Activated CD4-positive, alpha-beta T cell treated with anti-CD3 and anti-CD28 coated beads, Interleukin-2, Interleukin-4, amounts not matched to agents 100 ng/mL and 50 ng/mL, durations not matched to agents 16 hours and 8 hours (primary cell): Measurements from ENCODE around the gene MACROH2A2.
"Not testable (repeated sequence)": the region's sequence is repeated elsewhere in the genome, so short reads cannot be mapped to it uniquely, and the experiment has no call there.

Experiments used
- DNase-seq: peaks from one replicate; pipeline ENCODE4 v3.0.0-alpha.2; 2020; ENCODE audit warnings: low spot score

MACROH2A2 gene

DNA sequence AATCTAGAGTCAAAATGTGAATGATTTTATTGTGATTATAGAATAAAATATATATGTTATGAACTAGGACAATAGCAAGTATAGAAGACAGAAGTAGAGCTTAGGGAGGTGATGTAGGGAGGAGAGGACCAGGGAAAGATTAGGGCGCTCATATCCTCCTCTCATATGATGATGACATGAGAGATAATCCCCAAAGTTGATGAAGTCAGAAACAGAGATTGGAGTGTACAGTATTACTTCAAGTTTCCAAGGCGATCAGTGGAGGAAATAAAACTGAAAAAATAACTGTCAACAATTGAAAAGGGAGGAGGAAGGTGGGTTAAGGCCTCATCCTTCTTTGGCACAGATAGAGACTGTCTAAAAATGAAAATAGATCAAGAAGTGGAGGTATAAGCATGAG lies 14.9 kb downstream of the MACROH2A2 start:
- DNase-seq = no peak

DNA sequence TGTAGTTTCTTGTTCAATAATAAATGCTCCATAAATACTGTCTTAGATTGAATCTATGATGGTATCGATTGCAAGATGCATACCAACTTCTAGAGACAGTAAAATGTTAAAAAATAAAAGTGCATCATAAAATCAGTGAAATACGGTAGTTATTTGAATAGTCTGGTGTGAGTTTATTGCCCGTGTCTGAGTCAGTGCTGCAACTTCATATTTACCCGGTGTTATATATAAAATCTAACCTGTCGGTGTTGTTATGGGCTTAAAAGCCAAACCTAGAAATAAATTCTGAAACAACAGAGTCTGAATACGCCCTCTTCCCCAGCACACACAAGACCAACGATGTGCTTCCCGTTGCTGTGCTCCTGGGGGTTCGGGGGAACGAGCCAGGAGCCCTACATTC lies 16.3 kb downstream of the MACROH2A2 start:
- DNase-seq = no peak

DNA sequence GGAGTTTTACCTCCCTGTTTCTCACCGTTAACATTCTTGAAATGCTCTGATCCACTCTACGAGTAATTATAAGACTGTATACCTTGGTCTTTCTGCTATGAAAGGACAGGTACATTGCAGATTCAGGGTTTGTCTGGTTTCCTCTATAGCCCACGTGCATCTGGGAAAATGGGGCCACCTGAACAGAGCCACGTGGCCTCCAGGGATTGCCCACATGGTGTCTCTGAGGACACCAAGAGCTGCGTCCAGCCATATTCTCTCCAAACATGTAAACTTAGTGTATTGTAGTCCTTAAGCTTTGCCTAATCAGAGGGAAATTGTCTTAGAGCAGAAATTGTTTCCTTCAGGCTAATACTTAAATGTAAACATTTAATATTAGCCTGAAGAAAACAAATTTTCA lies 16.7 kb downstream of the MACROH2A2 start:
- DNase-seq = no peak

DNA sequence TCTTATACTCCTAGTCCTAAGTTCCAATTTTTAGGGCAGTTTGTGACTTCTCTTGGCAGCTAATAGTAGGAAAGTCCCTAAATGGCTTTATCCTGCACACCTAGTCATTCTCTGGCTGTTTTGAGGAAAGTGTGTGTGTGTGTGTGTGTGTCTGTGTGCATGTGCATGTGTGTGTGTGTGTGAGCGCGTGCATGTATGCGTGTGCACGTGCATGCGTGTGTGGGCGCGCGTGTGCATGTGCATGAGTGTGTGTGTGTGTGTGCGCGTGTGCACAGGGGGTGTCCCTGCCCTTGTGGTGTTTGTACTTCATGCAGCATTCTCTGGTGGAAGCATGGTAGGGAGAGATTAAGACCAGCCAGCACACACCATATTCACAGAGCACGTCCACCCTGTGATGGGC lies 18.2 kb downstream of the MACROH2A2 start:
- no peak for DNase-seq

DNA sequence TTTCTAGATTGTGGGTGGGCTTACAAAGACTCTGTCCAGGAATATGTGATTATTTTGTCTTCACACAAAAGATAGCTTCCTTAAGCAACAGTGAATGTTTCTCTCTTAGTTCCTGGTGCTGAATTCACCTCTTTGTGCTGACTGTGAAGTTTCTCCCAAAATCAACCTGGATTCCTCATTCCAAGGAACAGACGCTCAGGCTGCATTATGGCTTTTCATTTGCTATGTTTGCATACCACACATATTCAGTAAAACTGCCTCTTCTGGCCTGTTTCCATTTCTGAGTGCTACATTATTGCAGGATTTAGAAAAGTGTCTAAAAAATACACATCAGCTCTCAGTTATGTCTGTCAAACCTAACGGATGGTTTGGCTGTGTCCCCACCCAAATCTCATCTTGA lies 21.5 kb downstream of the MACROH2A2 start:
- DNase-seq = no peak

DNA sequence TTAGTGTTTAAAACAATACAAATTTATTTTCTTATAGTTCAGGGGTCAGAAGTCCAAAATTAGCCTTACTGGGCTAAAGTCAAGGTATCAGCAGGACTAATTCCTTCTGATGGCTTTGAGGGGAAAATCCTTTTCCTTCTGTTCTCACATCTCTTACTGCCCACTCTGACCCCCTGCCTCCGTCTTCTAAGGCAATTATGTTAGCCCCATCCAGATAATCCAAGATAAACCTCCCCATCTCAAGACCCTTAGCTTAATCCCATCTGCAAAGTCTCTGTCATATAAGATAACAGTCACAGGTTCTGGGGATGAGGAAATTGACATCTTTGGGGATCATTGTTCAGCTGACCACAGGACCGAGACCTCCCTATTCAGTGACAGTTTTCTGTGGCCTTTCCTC lies 22.3 kb downstream of the MACROH2A2 start:
- no peak for DNase-seq

DNA sequence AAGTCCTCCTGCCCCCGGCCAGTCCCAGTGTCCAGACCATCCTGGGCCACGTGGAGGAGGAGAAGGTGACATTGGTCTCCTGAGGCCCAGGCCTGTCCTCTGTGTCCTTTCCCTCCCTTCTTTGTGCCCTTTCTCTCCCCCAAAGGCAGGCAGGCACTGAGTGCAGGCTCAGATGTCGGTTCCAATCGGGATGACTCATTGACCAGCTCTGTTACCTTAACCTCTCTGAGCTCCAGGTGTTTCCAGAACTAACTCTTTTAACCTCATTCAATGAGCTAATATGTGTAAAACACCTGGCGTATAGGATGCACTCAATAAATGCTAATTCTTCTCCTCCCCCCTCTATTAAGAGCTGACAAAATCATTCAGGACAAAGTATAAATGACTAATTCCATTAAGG lies 25.7 kb downstream of the MACROH2A2 start:
- no peak for DNase-seq

DNA sequence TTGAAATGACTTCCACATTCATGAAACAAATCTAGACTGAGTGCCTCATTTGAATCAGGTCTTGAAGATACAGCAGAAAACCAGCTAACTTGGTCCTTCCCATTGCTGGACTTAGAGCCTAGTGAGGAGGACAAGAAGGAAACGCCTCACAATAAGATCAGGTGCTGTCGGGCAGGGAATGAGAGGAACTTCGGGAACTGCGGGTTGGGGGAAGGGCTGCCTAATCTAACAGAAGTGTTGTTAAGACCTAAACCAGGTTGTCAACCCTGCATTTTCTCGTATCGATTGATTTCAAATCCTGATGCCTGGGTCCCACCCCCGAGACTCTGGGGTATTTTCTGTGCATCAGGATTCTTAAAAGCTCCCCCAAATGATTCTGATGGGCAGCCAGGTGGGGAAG lies 26.3 kb downstream of the MACROH2A2 start:
- DNase-seq = no peak

DNA sequence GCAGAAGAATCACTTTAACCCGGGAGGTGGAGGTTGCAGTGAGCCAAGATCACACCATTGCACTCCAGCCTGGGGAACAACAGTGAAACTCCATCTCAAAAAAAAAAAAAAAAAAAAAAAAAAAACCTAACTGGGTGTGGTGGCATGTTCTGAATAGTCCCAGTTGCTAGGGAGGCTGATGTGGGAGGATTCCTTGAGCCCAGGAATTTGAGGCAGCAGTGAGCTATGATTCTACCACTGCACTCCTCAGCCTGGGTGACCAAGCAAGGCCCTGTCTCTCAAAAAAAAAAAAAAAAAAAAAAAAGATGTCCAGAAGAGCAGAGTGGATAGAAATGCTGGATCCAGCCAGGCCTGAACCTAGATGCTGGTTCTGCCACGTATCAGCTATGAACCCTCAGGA lies 28.1 kb downstream of the MACROH2A2 start:
- DNase-seq = not testable (repeated sequence)

DNA sequence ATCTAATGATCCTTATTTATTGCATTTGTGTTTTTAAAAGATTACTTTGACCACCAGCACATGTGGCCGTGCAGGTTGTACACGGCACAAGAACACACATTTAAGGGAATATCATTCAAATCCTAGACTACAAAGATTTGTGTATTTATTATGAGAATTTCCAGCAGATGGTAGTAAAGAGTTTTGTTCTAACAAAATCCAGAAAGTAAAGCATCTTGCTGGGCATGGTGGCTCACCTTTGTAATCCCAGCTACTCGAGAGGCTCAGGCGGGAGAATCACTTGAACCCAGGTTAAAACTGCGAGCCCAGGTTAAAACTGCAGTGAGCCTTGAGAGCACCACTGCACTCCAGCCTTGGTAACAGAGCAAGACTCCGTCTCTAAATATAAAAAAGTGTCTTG lies 31.5 kb downstream of the MACROH2A2 start:
- DNase-seq = no peak

DNA sequence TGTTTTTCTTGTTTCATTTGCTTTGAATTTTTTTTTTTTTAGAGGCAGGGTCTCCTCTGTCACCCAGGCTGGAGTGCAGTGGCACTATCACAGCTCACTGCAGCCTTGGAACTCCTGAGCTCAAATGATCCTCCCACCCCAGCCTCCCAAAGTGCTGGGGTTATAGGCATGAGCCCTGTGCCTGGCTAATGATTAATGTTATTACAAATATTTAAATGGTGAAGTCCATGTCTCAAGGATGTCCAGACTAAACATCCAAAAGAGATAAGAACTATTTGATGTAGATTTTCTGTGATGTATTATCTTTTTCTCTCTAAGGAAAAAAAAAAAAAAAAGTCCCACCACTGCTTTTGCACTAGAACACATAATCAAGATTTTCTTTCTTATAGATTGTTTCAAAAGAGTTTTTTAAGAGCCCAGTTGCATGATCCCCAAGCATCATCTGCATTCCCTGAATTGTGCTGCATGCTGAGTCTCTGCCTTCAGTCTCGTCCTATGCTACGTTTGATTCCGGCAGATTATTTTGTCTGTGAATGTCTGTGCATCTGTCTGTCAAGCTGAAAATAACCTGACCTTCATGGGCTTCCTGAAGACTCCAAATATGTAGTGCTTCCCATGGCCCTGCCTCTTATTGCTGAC lies 33.4 kb downstream of the MACROH2A2 start:
- DNase-seq = no peak

DNA sequence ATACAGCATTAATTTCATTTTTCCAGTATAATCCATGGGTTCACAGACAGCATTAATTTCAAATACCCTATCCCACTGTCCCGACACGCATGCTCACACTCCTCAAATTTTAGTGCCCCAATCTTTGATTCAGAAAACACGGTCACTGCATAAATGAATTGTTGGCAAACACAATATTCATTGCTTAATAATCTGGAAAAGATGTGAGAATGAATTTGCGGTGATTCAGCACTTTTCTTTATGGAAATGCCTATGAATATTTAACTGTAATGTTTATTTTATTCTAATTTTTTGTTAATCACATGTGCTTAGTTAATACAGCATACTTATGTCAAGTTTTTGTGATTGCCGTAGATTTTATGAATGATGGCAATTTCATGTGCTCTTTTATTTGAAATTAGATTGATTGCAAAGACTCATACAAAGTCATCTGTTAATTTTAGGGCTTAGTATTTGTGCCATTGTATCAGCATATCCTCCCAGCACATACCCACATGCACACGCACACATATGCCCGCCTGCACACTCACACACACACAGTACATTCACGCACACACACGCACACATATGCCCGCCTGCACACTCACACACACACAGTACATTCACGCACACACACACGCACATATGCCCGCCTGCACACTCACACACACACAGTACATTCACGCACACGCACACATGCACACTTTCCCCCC lies 35.1 kb downstream of the MACROH2A2 start:
- DNase-seq = no peak

DNA sequence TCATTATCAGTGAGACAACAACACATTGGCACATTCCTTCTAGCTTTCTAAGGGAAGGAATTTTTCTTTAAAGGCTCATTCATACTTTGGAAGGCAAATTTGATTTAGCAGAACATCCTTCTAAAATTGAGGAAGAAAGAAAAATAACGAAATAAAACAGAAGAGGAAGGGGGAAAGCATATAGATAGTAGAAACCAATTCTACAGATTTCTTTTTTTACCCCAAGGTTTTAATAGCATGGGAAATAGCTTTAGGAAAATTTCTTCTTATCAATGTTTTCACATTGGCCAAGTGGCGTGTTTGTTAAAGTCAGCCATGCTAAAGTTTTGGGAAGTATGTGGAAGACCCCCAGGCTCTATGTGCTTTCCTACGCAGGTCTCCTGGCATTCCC lies 35.7 kb downstream of the MACROH2A2 start:
- no peak for DNase-seq

DNA sequence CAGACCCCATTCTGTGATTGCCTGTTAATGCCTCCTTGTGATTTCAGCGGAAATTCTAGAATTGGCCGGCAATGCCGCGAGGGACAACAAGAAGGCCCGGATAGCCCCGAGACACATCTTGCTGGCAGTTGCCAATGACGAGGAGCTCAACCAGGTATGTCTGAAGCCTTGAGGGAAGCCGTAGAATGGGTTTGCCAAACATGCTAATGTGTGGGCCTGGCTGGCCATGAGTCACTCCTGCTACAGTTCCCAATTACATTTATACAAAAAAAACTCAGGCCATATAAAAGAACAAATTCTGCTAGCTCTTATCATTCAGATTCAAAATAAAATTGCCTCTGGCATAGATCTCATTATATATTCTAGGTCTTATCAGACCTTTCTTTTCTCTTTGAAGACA lies 37.4 kb downstream of the MACROH2A2 start:
- DNase-seq = no peak

DNA sequence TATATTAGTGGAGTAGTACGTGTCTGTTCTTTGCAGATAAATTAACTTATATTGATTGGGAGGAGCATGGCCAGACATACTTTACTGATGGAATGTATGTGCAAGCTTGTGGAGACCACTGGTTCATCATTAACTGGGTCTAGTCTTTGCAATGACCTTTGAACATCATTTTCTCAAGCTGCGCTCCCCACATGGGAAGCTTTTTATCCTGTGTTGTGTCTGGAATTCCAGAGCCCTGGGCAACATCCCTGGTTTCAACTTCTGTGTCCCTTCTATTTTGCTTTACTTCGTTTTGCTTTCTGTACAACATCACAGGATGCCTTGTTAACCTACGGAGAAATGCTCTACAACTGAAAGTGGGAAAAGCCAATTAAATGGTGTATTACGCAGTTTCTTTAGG lies 38.3 kb downstream of the MACROH2A2 start:
- DNase-seq = no peak

DNA sequence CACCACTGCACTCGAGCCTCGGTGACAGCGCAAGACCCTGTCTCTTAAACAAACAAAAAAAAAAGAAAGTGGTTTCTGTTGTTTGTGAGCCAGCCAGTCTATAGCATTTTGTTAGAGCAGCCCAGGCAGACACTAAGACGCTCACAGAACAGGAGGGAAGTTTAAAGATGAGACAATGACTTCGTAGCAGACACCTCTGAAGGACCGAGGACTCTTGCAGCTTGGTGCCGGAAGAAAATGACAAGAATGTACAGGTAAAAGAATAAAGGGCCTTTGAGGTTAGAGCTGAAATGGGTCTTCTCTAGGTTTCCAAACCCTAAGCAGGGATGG lies 39.7 kb downstream of the MACROH2A2 start:
- DNase-seq = no peak

DNA sequence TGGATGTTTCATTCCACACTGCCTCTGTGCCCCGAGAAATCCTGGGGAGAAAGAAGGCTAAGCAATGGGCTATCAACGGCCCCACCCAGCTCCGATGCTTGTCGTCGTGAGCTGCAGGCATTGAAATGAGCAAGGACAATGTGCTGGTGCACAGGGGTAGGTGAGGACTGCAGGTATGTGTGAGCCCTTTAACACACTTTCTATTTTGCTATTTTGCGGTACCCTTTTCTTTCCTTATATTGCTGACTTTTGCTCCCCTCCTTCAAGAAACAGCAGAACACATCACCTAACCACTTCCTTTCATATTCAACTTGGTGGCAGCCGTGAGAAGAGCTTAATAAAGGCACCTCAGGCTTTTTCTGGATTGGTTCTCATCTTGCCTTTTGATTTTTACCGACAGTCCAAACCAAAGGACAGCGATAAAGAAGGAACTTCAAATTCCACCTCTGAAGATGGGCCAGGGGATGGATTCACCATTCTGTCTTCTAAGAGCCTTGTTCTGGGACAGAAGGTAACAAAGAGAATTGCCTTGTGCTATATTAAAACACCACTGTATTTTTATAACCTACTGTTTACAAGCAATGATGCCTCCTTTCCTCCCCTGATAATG lies 40.8 kb downstream of the MACROH2A2 start:
- peak; percentile 57 for DNase-seq

DNA sequence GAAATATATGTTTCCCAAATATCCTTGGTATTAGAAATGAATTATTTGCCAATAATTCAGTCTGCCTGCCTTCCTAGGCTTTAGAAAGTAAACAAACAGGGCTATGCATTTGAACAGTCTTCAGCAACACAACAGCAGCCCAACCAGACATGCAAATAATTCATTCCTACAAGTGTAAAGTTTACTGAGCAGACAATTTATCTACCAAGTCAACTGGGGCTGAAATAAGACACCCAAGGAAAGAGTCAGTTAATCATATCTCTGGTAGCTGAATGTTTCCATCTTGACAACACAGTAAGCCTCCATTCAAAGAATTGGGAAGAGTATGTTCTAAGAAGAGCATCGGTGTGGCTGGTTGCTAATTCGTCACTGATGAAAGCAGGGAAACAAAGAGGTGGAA lies 41.6 kb downstream of the MACROH2A2 start:
- no peak for DNase-seq

DNA sequence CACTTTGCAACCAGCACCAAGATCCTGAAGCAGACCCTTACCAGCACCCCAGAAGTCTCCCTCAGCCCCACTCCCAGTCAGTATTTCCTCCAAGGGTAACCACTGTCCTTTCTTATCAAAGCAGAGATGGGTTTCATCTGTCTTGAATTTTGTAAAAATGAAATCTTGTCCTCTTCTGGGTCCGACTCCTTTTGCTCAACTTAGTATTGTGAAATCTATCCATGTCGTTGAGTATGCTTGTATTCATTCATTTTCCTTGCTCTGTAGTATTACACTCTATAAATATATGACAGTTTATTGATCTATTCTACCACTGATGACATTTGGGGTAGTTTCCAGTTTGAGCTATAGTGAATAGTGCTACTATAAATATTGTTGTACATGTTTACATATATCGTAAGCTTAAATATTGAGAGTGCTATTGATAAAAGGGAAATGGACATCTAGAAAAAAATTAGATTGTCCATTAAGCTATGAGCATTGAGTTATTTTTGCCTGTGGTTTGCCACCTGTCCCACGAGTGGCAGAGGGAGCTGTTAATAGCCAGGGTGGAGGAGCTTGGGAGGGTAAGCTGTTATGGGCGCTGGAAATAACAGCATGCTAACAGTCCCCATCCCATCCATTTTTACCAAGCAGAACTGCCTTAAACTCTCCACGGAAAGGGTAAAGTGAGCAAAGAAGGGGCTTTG lies 43.5 kb downstream of the MACROH2A2 start:
- no peak for DNase-seq

DNA sequence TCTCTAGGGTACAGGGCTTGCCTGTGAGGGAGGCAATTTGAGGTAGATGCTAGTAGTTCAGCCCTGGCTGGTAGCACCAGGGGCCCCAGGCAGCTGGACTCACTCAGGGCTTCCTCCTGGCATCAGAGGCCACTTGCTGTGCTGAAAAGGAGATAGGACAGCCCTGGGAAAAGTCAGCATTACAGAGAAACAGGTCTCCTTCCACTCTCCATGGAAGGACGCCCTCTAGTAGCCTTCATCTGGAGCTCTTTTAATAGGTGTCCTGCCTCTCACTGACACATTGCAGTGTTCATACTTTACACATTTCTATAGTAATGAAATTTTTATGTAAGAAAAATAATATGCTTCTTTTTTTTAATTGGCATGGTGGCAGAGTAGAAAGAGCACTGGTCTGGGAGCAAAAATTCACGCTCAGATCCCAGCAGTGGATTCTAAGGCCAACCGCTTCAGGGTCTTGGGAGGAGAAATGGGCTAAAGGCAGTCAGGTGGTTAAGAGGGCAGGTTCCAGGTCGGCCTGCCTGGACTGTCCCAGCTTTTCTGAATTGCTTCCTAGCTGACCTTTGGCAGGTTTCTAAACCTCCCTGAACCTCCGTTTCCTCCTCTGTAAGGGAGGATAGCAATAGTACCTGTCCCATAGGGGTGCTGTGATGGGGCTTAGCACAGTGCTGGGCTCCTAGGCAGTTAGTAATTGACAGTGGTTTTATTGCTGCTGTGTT lies 44.2 kb downstream of the MACROH2A2 start:
- DNase-seq = no peak

DNA sequence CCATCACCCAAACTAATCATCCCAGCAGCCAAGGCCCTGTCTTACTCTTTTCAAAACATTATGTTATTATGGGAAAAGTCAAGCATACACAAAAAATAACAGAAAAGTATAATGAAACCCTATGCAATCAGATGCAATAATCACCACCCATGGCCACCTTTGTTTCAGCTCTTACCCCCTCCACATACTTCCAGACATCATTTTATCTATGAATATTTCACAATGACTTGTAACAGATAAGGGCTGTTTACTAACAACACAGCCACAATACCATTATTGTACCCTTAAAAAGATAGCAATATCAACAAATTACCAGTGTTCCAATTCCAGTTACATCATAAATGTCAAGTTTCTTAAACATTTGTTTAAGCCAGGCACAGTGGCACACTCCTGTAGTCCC lies 44.8 kb downstream of the MACROH2A2 start:
- DNase-seq = no peak

DNA sequence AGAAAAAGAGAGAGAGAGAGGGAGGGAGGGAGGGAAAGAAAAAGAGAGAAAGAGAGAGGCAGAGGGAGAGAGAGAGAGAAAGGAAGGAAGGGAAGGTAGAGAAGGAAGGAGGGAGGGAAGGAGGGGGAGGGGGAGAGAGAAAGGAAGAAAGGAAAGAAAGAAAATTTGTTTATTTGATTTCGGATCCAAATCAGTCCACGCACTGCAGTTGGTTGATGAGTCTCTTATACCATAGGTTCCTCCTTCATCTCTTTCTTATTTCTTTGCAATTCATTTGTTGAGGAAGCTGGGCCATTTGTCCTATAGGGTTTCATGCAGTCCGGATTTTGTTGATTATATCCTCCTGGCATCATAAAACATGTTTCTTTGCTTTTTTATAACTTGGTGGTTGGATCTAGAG lies 45.6 kb downstream of the MACROH2A2 start:
- DNase-seq = no peak
